GM21360 (cell line): Measurements from ENCODE around the gene GLRX3.
A peak's percentile ranks its signal among the peaks of the same experiment; 100 is the strongest.
"Not testable (repeated sequence)": the region's sequence is repeated elsewhere in the genome, so short reads cannot be mapped to it uniquely, and the experiment has no call there.

Source experiments
- ATAC-seq: cut with Tn5 transposase; IDR thresholded peaks from one replicate; pipeline ENCODE4 v1.9.1; 2021; ENCODE audit warnings: mild to moderate bottlenecking, moderate library complexity; ENCODE audit not compliant: unreplicated experiment

GLRX3 gene

GRCh38 chr10:130188195-130189175 lies 52.3 kb downstream of the GLRX3 start:
- ATAC-seq = no peak

GRCh38 chr10:130189608-130190054 lies 53.4 kb downstream of the GLRX3 start:
- ATAC-seq = no peak

GRCh38 chr10:130190055-130190736 lies 54.0 kb downstream of the GLRX3 start:
- peak; percentile 92 for ATAC-seq

GRCh38 chr10:130190737-130191115 lies 54.5 kb downstream of the GLRX3 start:
- ATAC-seq = no peak

GRCh38 chr10:130191380-130191779 lies 55.2 kb downstream of the GLRX3 start:
- ATAC-seq = no peak

- no peak for ATAC-seq
These were observed 56.2 kb downstream of the GLRX3 start for GRCh38 chr10:130192276-130192848.

- no peak for ATAC-seq
These were observed 56.8 kb downstream of the GLRX3 start for GRCh38 chr10:130193033-130193432.

GRCh38 chr10:130193493-130194193 lies 57.5 kb downstream of the GLRX3 start:
- no peak for ATAC-seq

- no peak for ATAC-seq
These were observed 58.2 kb downstream of the GLRX3 start for GRCh38 chr10:130194194-130194990.

- ATAC-seq = no peak
These were observed 58.9 kb downstream of the GLRX3 start for GRCh38 chr10:130194991-130195645.

GRCh38 chr10:130195746-130196294 lies 59.6 kb downstream of the GLRX3 start:
- no peak for ATAC-seq

GRCh38 chr10:130196511-130197487 lies 60.6 kb downstream of the GLRX3 start:
- ATAC-seq = no peak

GRCh38 chr10:130198651-130199050 lies 62.5 kb downstream of the GLRX3 start:
- ATAC-seq = no peak

GRCh38 chr10:130200179-130201042 lies 64.2 kb downstream of the GLRX3 start:
- ATAC-seq = no peak

GRCh38 chr10:130201043-130201380 lies 64.8 kb downstream of the GLRX3 start:
- ATAC-seq = no peak

- ATAC-seq = not testable (repeated sequence)
These were observed 66.0 kb downstream of the GLRX3 start for GRCh38 chr10:130202150-130202549.

- no peak for ATAC-seq
These were observed 66.9 kb downstream of the GLRX3 start for GRCh38 chr10:130202984-130203621.
